ENCODE data around the gene NLRP6.

- TF ChIP-seq POLR2AphosphoS5 (IDR thresholded peaks at IDR 0.05; ENCODE audit: low read depth, low read length) (no peak), TAF1 (IDR thresholded peaks at IDR 0.05; ENCODE audit: borderline replicate concordance, low read depth, low read length) (no peak), POLR2A (IDR thresholded peaks at IDR 0.05; ENCODE audit: low read depth, low read length) (no peak)
These were observed 37.9 kb upstream of the NLRP6 start for GRCh38 chr11:240315-240714.

Measured in GM12892 (cell line).